Measurements from ENCODE around the gene SPTBN1. TPM values are rescaled to one million over a fixed set of nuclear protein-coding genes. Genes with fewer than 3 reads are reported as not detected.
A peak's percentile ranks its signal among the peaks of the same experiment; 100 is the strongest.

SPTBN1 gene
- total RNA-seq, 1 donor from 2014 or later, result 251 TPM

- Histone ChIP-seq H3K27ac (ENCODE audit: low read depth, low read length) (no peak overlapping the region), H3K9ac (ENCODE audit: low read depth in 1 of 3, low read length in 3 of 3) (no peak overlapping the region), H3K9me3 (ENCODE audit: control insufficient read depth in 3 of 3, low read length in 3 of 3) (no peaks in the 10 kb centered on the region), H3K36me3 (ENCODE audit: control insufficient read depth in 3 of 3, insufficient read depth in 3 of 3, low read length in 3 of 3) (peaks cover 9 to 28% (median 10%) of the 10 kb centered on the region in 3 donors), H3K4me3 (ENCODE audit: low read length in 3 of 3) (no peak overlapping the region), H3K27me3 (ENCODE audit: control insufficient read depth in 3 of 3, insufficient read depth in 3 of 3, low read length in 3 of 3) (no peaks in the 10 kb centered on the region), H3K4me1 (ENCODE audit: control insufficient read depth in 3 of 3, insufficient read depth in 3 of 3, low read length in 3 of 3) (peaks cover 23 to 44% (median 33%) of the 10 kb centered on the region in 3 donors)
Observed at GRCh38 chr2:54615832-54616534, 159.9 kb downstream of the SPTBN1 start.

- no peak overlapping the region for H3K9ac ChIP-seq (ENCODE audit: low read depth in 1 of 3, low read length in 3 of 3)
- H3K4me3 ChIP-seq (ENCODE audit: low read length in 3 of 3), result no peak overlapping the region
- H3K27me3 ChIP-seq (ENCODE audit: control insufficient read depth in 3 of 3, insufficient read depth in 3 of 3, low read length in 3 of 3), result no peaks in the 10 kb centered on the region
- H3K4me1 ChIP-seq (ENCODE audit: control insufficient read depth in 3 of 3, insufficient read depth in 3 of 3, low read length in 3 of 3), result peaks cover 23 to 38% (median 30%) of the 10 kb centered on the region in 3 donors
- no peak overlapping the region for H3K27ac ChIP-seq (ENCODE audit: low read depth, low read length)
- H3K9me3 ChIP-seq (ENCODE audit: control insufficient read depth in 3 of 3, low read length in 3 of 3), result no peaks in the 10 kb centered on the region
- peaks cover 13 to 35% (median 19%) of the 10 kb centered on the region in 3 donors for H3K36me3 ChIP-seq (ENCODE audit: control insufficient read depth in 3 of 3, insufficient read depth in 3 of 3, low read length in 3 of 3)
Observed at GRCh38 chr2:54617409-54617808, 161.3 kb downstream of the SPTBN1 start.

DNA sequence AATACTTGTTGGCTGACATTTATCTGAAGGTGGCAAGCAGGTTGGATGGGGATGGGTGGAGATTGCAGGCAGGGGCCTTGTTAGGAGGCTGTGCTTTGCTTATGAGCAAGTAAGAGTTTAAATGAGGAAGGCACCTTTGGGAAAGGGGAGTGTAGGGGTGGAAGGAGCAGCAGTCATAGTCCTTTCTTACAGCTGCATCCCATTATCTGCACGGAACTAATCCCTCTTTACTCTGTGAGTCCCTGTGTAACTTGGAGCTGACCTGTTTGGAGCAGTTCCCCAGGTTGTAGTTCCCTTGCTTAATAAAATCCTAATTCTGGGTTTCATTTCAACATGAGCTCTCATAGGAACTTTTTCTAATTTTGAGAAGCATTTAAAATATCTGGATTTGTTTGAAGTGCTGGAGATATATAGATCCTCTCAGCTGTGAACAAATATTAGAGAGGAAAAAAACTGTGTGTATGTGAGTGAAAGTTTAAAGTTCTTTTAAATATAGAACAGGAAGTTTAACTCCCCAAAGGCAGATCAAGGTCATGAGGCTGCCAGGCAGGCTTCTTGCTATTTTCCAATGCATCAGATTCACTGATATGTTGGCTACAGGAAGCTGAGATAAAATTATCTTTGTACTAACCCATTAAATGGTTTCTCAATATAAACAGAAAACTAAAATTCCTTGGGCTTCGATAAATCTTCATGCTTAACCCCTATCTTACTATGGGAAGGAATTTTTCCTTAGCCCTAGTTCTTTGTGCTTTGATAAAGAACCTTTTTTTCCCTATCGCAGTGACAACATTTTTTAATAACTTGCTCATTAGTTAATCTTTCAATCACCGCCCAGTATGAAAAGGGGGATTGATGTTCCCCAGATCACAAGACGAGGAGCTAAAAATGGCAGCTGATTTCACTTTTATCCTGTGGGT is 162.8 kb downstream of the SPTBN1 start:
- H3K4me3 ChIP-seq (ENCODE audit: low read length in 3 of 3), result no peak overlapping the region
- peak overlapping the region; percentile 17 for H3K27ac ChIP-seq (ENCODE audit: low read depth, low read length)
- H3K27me3 ChIP-seq (ENCODE audit: control insufficient read depth in 3 of 3, insufficient read depth in 3 of 3, low read length in 3 of 3), result no peaks in the 10 kb centered on the region
- peaks cover 16 to 43% (median 28%) of the 10 kb centered on the region in 3 donors for H3K36me3 ChIP-seq (ENCODE audit: control insufficient read depth in 3 of 3, insufficient read depth in 3 of 3, low read length in 3 of 3)
- peaks cover 17 to 24% (median 20%) of the 10 kb centered on the region in 3 donors for H3K4me1 ChIP-seq (ENCODE audit: control insufficient read depth in 3 of 3, insufficient read depth in 3 of 3, low read length in 3 of 3)
- no peaks in the 10 kb centered on the region for H3K9me3 ChIP-seq (ENCODE audit: control insufficient read depth in 3 of 3, low read length in 3 of 3)
- H3K9ac ChIP-seq (ENCODE audit: low read depth in 1 of 3, low read length in 3 of 3), result no peak overlapping the region

DNA sequence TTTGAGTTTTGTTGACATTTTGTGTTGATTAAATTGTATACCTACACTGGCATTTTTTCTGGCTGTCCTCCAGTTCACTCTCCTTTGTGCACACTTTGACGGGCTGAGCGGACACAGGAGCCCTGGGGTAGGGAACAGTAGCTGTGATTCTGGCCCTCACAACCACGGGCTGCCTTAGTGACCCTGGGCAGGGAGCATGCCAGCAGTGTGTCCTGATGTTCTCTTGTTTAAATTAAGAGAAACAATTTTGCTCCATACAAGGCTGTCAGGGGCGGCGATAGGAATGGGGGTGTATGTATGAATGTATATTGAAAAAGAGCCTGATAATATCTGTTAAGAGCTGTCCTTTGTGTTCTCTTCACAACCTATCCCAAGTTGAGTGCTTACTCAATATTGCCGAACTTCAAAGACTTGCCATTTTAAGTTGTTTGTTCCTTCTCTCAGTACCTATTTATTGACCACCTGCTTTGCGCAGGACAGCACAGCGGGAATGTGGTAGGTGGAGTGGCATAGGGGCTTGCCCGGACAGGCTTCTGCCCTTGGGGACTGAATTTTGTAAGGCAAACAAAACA is 163.6 kb downstream of the SPTBN1 start:
- Histone ChIP-seq H3K9ac (ENCODE audit: low read depth in 1 of 3, low read length in 3 of 3) (no peak overlapping the region), H3K27me3 (ENCODE audit: control insufficient read depth in 3 of 3, insufficient read depth in 3 of 3, low read length in 3 of 3) (no peaks in the 10 kb centered on the region), H3K36me3 (ENCODE audit: control insufficient read depth in 3 of 3, insufficient read depth in 3 of 3, low read length in 3 of 3) (peaks cover 20 to 47% (median 28%) of the 10 kb centered on the region in 3 donors), H3K27ac (ENCODE audit: low read depth, low read length) (peak overlapping the region; percentile 17), H3K4me1 (ENCODE audit: control insufficient read depth in 3 of 3, insufficient read depth in 3 of 3, low read length in 3 of 3) (peaks cover 17 to 20% (median 20%) of the 10 kb centered on the region in 3 donors), H3K9me3 (ENCODE audit: control insufficient read depth in 3 of 3, low read length in 3 of 3) (no peaks in the 10 kb centered on the region), H3K4me3 (ENCODE audit: low read length in 3 of 3) (no peak overlapping the region)

GRCh38 chr2:54620948-54621347 is 164.8 kb downstream of the SPTBN1 start:
- H3K4me1 ChIP-seq (ENCODE audit: control insufficient read depth in 3 of 3, insufficient read depth in 3 of 3, low read length in 3 of 3), result peaks cover 14 to 18% (median 17%) of the 10 kb centered on the region in 3 donors
- no peaks in the 10 kb centered on the region for H3K9me3 ChIP-seq (ENCODE audit: control insufficient read depth in 3 of 3, low read length in 3 of 3)
- no peaks in the 10 kb centered on the region for H3K27me3 ChIP-seq (ENCODE audit: control insufficient read depth in 3 of 3, insufficient read depth in 3 of 3, low read length in 3 of 3)
- H3K36me3 ChIP-seq (ENCODE audit: control insufficient read depth in 3 of 3, insufficient read depth in 3 of 3, low read length in 3 of 3), result peaks cover 23 to 46% (median 30%) of the 10 kb centered on the region in 3 donors
- H3K9ac ChIP-seq (ENCODE audit: low read depth in 1 of 3, low read length in 3 of 3), result no peak overlapping the region
- no peak overlapping the region for H3K27ac ChIP-seq (ENCODE audit: low read depth, low read length)
- H3K4me3 ChIP-seq (ENCODE audit: low read length in 3 of 3), result no peak overlapping the region

DNA sequence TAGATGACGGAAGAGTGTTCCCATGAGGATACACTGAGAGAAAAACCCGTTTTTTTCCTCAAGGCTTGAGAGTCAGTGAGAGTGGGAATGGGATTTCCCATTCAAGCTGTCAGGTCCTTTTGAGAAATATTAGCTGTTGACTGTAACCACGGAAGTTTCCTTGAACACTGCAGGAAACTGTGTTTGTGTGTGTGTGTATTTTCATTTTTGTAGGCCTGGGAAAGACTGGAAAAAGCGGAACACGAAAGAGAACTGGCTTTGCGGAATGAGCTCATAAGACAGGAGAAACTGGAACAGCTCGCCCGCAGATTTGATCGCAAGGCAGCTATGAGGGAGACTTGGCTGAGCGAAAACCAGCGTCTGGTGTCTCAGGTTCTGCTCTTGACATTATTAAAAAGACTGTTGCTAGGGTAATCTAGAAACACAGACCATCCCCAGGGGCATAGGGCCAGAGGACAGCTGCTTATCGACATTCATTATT is 168.5 kb downstream of the SPTBN1 start:
- Histone ChIP-seq H3K36me3 (ENCODE audit: control insufficient read depth in 3 of 3, insufficient read depth in 3 of 3, low read length in 3 of 3) (peaks cover 52 to 63% (median 54%) of the 10 kb centered on the region in 3 donors), H3K9ac (ENCODE audit: low read depth in 1 of 3, low read length in 3 of 3) (no peak overlapping the region), H3K4me3 (ENCODE audit: low read length in 3 of 3) (no peak overlapping the region), H3K27me3 (ENCODE audit: control insufficient read depth in 3 of 3, insufficient read depth in 3 of 3, low read length in 3 of 3) (no peaks in the 10 kb centered on the region), H3K4me1 (ENCODE audit: control insufficient read depth in 3 of 3, insufficient read depth in 3 of 3, low read length in 3 of 3) (peaks cover 3 to 5% (median 5%) of the 10 kb centered on the region in 3 donors), H3K27ac (ENCODE audit: low read depth, low read length) (peak overlapping the region; percentile 16), H3K9me3 (ENCODE audit: control insufficient read depth in 3 of 3, low read length in 3 of 3) (no peaks in the 10 kb centered on the region)

DNA sequence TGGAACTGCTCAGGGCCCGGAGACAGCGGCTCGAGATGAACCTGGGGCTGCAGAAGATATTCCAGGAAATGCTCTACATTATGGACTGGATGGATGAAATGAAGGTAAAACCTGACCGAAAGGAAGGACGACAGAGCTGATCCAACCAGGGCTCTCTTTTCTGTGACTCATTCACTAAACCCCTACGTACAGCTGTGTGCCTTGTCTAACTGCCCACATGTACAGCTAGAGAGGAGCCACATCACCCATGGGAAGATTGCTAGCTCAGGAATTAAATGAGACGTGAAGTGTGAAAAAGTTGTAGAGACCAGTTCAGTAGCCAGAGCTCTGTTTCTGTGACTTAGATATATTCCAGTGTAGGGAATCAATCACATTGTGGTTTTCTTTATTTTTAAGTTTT is 170.0 kb downstream of the SPTBN1 start:
- H3K27me3 ChIP-seq (ENCODE audit: control insufficient read depth in 3 of 3, insufficient read depth in 3 of 3, low read length in 3 of 3), result no peaks in the 10 kb centered on the region
- no peaks in the 10 kb centered on the region for H3K9me3 ChIP-seq (ENCODE audit: control insufficient read depth in 3 of 3, low read length in 3 of 3)
- H3K4me1 ChIP-seq (ENCODE audit: control insufficient read depth in 3 of 3, insufficient read depth in 3 of 3, low read length in 3 of 3), result peaks cover 0 to 10% (median 7%) of the 10 kb centered on the region in 3 donors
- no peak overlapping the region for H3K4me3 ChIP-seq (ENCODE audit: low read length in 3 of 3)
- H3K9ac ChIP-seq (ENCODE audit: low read depth in 1 of 3, low read length in 3 of 3), result no peak overlapping the region
- H3K36me3 ChIP-seq (ENCODE audit: control insufficient read depth in 3 of 3, insufficient read depth in 3 of 3, low read length in 3 of 3), result peaks cover 62 to 76% (median 69%) of the 10 kb centered on the region in 3 donors
- no peak overlapping the region for H3K27ac ChIP-seq (ENCODE audit: low read depth, low read length)

GRCh38 chr2:54626884-54627283 is 170.8 kb downstream of the SPTBN1 start:
- no peaks in the 10 kb centered on the region for H3K27me3 ChIP-seq (ENCODE audit: control insufficient read depth in 3 of 3, insufficient read depth in 3 of 3, low read length in 3 of 3)
- H3K9ac ChIP-seq (ENCODE audit: low read depth in 1 of 3, low read length in 3 of 3), result no peak overlapping the region
- H3K36me3 ChIP-seq (ENCODE audit: control insufficient read depth in 3 of 3, insufficient read depth in 3 of 3, low read length in 3 of 3), result peaks cover 66 to 80% (median 67%) of the 10 kb centered on the region in 3 donors
- no peak overlapping the region for H3K4me3 ChIP-seq (ENCODE audit: low read length in 3 of 3)
- H3K9me3 ChIP-seq (ENCODE audit: control insufficient read depth in 3 of 3, low read length in 3 of 3), result no peaks in the 10 kb centered on the region
- H3K27ac ChIP-seq (ENCODE audit: low read depth, low read length), result no peak overlapping the region
- peaks cover 0 to 14% (median 7%) of the 10 kb centered on the region in 3 donors for H3K4me1 ChIP-seq (ENCODE audit: control insufficient read depth in 3 of 3, insufficient read depth in 3 of 3, low read length in 3 of 3)

DNA sequence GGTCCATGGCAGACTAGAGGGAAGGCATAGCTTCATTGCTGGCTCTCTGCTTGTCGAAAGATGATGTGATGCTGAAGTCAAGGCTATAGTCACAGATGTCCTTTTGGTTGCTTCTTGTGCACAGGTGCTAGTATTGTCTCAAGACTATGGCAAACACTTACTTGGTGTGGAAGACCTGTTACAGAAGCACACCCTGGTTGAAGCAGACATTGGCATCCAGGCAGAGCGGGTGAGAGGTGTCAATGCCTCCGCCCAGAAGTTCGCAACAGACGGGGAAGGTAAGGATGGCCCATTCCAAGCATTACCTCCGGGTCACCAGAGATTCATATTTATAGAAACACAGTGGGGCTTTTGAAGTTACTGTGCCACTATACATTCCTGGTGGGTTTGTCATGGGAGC is 171.8 kb downstream of the SPTBN1 start:
- H3K27me3 ChIP-seq (ENCODE audit: control insufficient read depth in 3 of 3, insufficient read depth in 3 of 3, low read length in 3 of 3), result no peaks in the 10 kb centered on the region
- H3K36me3 ChIP-seq (ENCODE audit: control insufficient read depth in 3 of 3, insufficient read depth in 3 of 3, low read length in 3 of 3), result peaks cover 67 to 80% (median 73%) of the 10 kb centered on the region in 3 donors
- H3K9me3 ChIP-seq (ENCODE audit: control insufficient read depth in 3 of 3, low read length in 3 of 3), result no peaks in the 10 kb centered on the region
- H3K4me1 ChIP-seq (ENCODE audit: control insufficient read depth in 3 of 3, insufficient read depth in 3 of 3, low read length in 3 of 3), result peaks cover 2 to 19% (median 13%) of the 10 kb centered on the region in 3 donors
- H3K4me3 ChIP-seq (ENCODE audit: low read length in 3 of 3), result no peak overlapping the region
- no peak overlapping the region for H3K9ac ChIP-seq (ENCODE audit: low read depth in 1 of 3, low read length in 3 of 3)
- H3K27ac ChIP-seq (ENCODE audit: low read depth, low read length), result no peak overlapping the region

All from skeletal muscle tissue (tissue), 4 donors.